Erythroblast (primary cell): ENCODE data around the gene TEX19.

Experiments
- DNase-seq, 2 experiments: peaks; one replicate each; lab custom pipeline; 2025; lab: John Stamatoyannopoulos, UW
- GATA1 ChIP-seq: IDR thresholded peaks from 2 replicates; pipeline ENCODE4 v1.6.1; 2011; ENCODE audit warnings: low read depth, mild to moderate bottlenecking, control low read depth, low read length, moderate library complexity
- POLR2A ChIP-seq: IDR thresholded peaks from 2 replicates; pipeline ENCODE4 v1.6.1; 2011; ENCODE audit warnings: mild to moderate bottlenecking, low read length

The TEX19 gene

GRCh38 chr17:82318772-82319606, 40.1 kb upstream of the TEX19 start:
- no peak for TF ChIP-seq POLR2A
- TF ChIP-seq GATA1 = no peak
- DNase-seq = no peak

- TF ChIP-seq GATA1 (no peak), POLR2A (no peak)
- DNase-seq = no peak
These were observed 39.4 kb upstream of the TEX19 start for GRCh38 chr17:82319619-82320062.

- DNase-seq = no peak
- no peak for TF ChIP-seq POLR2A
- no peak for TF ChIP-seq GATA1
These were observed 38.8 kb upstream of the TEX19 start for GRCh38 chr17:82320140-82320840.

GRCh38 chr17:82320956-82321927, 37.8 kb upstream of the TEX19 start:
- TF ChIP-seq GATA1 = no peak
- no peak for TF ChIP-seq POLR2A
- DNase-seq = peak; percentile 35 to 67

- no peak for TF ChIP-seq GATA1
- TF ChIP-seq POLR2A = no peak
- no peak for DNase-seq
These were observed 37.0 kb upstream of the TEX19 start for GRCh38 chr17:82321947-82322466.

- no peak for DNase-seq
These were observed 36.3 kb upstream of the TEX19 start for GRCh38 chr17:82322526-82323453.

GRCh38 chr17:82323514-82324234, 35.4 kb upstream of the TEX19 start:
- no peak for TF ChIP-seq GATA1
- no peak for TF ChIP-seq POLR2A
- DNase-seq = no peak

More at GRCh38 chr17:82322526-82323453, 36.3 kb upstream of the TEX19 start:
- TF ChIP-seq POLR2A (no peak), GATA1 (no peak)

- TF ChIP-seq GATA1 = no peak
- TF ChIP-seq POLR2A = no peak
- DNase-seq = no peak
These were observed 34.3 kb upstream of the TEX19 start for GRCh38 chr17:82324566-82325285.

GRCh38 chr17:82325286-82326180, 33.5 kb upstream of the TEX19 start:
- DNase-seq = no peak
- TF ChIP-seq GATA1 (no peak), POLR2A (no peak)

GRCh38 chr17:82327289-82327688, 31.8 kb upstream of the TEX19 start:
- TF ChIP-seq POLR2A (no peak), GATA1 (no peak)
- DNase-seq = no peak

GRCh38 chr17:82327757-82328140, 31.3 kb upstream of the TEX19 start:
- no peak for TF ChIP-seq GATA1
- no peak for TF ChIP-seq POLR2A

More at GRCh38 chr17:82327757-82328140, 31.3 kb upstream of the TEX19 start:
- DNase-seq = no peak
